Measurements from ENCODE around the gene AGGF1.
"Not testable (repeated sequence)": the region's sequence is repeated elsewhere in the genome, so short reads cannot be mapped to it uniquely, and the experiment has no call there.

Gene AGGF1

GRCh38 chr5:77028631-77029375 lies 1.4 kb upstream of the AGGF1 start:
- no peak for DNase-seq (ENCODE audit: low spot score)

GRCh38 chr5:77029376-77029885 lies 773 bp upstream of the AGGF1 start:
- DNase-seq (ENCODE audit: low spot score) = no peak

GRCh38 chr5:77031891-77032290 lies 1.7 kb downstream of the AGGF1 start:
- no peak for DNase-seq (ENCODE audit: low spot score)

GRCh38 chr5:77032635-77033034 lies 2.4 kb downstream of the AGGF1 start:
- no peak for DNase-seq (ENCODE audit: low spot score)

GRCh38 chr5:77033338-77033737 lies 3.1 kb downstream of the AGGF1 start:
- DNase-seq (ENCODE audit: low spot score) = no peak

- DNase-seq (ENCODE audit: low spot score) = no peak
These were observed 5.7 kb downstream of the AGGF1 start for GRCh38 chr5:77035950-77036349.

- DNase-seq (ENCODE audit: low spot score) = no peak
These were observed 16.3 kb downstream of the AGGF1 start for GRCh38 chr5:77046416-77047073.

GRCh38 chr5:77064040-77064439 lies 33.8 kb downstream of the AGGF1 start:
- DNase-seq (ENCODE audit: low spot score) = no peak

GRCh38 chr5:77065256-77065655 lies 35.1 kb downstream of the AGGF1 start:
- DNase-seq (ENCODE audit: low spot score) = no peak

GRCh38 chr5:77066184-77066583 lies 36.0 kb downstream of the AGGF1 start:
- DNase-seq (ENCODE audit: low spot score) = no peak

- DNase-seq (ENCODE audit: low spot score) = no peak
These were observed 36.7 kb downstream of the AGGF1 start for GRCh38 chr5:77066823-77067442.

- DNase-seq (ENCODE audit: low spot score) = no peak
These were observed 43.5 kb downstream of the AGGF1 start for GRCh38 chr5:77073667-77074066.

- DNase-seq (ENCODE audit: low spot score) = no peak
These were observed 44.5 kb downstream of the AGGF1 start for GRCh38 chr5:77074745-77075144.

- DNase-seq (ENCODE audit: low spot score) = peak; percentile 89
These were observed 47.0 kb downstream of the AGGF1 start for GRCh38 chr5:77076961-77077828.

- DNase-seq (ENCODE audit: low spot score) = no peak
These were observed 47.6 kb downstream of the AGGF1 start for GRCh38 chr5:77077829-77078176.

GRCh38 chr5:77080479-77080878 lies 50.3 kb downstream of the AGGF1 start:
- DNase-seq (ENCODE audit: low spot score) = not testable (repeated sequence)

GRCh38 chr5:77080905-77081304 lies 50.7 kb downstream of the AGGF1 start:
- DNase-seq (ENCODE audit: low spot score) = no peak

- no peak for DNase-seq (ENCODE audit: low spot score)
These were observed 52.1 kb downstream of the AGGF1 start for GRCh38 chr5:77082280-77082679.

- DNase-seq (ENCODE audit: low spot score) = no peak
These were observed 52.9 kb downstream of the AGGF1 start for GRCh38 chr5:77083088-77083487.

GRCh38 chr5:77086368-77086688 lies 56.1 kb downstream of the AGGF1 start:
- no peak for DNase-seq (ENCODE audit: low spot score)

- peak; percentile 81 for DNase-seq (ENCODE audit: low spot score)
These were observed 56.7 kb downstream of the AGGF1 start, which contains the start of gene ZBED3 for GRCh38 chr5:77086689-77087483. TSS of gene ZBED3 (minus strand) at chr5:77087285. CDS start at chr5:77077878, 9,407 bp downstream.
